H54 (cell line): ENCODE results near the gene DCC.

Source experiments
- DNase-seq: peaks from one replicate; pipeline ENCODE4 v3.0.0; 2011; ENCODE audit warnings: low spot score, mixed read lengths; ENCODE audit not compliant: insufficient read length
- FAIRE-seq: peaks from 3 replicates; lab custom pipeline; 2011; peaks lifted over from hg19 to GRCh38; lab: Jason Lieb, UNC
- POLR2A ChIP-seq: IDR thresholded peaks from 2 replicates; pipeline ENCODE4 v1.6.1; 2011; ENCODE audit warnings: low read depth, mild to moderate bottlenecking, low read length

DCC gene, protein sequence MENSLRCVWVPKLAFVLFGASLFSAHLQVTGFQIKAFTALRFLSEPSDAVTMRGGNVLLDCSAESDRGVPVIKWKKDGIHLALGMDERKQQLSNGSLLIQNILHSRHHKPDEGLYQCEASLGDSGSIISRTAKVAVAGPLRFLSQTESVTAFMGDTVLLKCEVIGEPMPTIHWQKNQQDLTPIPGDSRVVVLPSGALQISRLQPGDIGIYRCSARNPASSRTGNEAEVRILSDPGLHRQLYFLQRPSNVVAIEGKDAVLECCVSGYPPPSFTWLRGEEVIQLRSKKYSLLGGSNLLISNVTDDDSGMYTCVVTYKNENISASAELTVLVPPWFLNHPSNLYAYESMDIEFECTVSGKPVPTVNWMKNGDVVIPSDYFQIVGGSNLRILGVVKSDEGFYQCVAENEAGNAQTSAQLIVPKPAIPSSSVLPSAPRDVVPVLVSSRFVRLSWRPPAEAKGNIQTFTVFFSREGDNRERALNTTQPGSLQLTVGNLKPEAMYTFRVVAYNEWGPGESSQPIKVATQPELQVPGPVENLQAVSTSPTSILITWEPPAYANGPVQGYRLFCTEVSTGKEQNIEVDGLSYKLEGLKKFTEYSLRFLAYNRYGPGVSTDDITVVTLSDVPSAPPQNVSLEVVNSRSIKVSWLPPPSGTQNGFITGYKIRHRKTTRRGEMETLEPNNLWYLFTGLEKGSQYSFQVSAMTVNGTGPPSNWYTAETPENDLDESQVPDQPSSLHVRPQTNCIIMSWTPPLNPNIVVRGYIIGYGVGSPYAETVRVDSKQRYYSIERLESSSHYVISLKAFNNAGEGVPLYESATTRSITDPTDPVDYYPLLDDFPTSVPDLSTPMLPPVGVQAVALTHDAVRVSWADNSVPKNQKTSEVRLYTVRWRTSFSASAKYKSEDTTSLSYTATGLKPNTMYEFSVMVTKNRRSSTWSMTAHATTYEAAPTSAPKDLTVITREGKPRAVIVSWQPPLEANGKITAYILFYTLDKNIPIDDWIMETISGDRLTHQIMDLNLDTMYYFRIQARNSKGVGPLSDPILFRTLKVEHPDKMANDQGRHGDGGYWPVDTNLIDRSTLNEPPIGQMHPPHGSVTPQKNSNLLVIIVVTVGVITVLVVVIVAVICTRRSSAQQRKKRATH (N-terminal part only)

DNA sequence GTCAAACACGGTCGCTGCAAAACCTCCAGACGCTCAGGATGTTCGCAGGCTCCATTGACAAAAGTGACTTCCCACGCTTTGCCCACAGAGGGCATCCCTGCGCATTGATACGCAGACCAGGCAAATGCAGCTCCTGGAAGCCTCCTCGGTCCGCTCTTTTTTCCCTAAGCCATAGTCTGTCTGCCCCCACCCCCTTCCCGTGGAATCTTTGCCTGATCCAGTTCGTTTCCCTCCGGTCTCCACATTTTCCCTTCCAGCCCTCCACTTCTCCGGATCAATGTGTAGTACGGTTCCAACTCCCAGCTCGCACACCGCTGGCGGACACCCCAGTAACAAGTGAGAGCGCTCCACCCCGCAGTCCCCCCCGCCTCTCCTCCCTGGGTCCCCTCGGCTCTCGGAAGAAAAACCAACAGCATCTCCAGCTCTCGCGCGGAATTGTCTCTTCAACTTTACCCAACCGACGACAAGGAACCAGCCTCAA lies at the start of gene DCC:
DCC (plus strand) TSS at position 307 of the 481 bp plus-strand sequence. CDS start 591 bp downstream, outside the sequence.
- TF ChIP-seq POLR2A, result no peak
- DNase-seq, result no peak
- FAIRE-seq, result no peak

DNA sequence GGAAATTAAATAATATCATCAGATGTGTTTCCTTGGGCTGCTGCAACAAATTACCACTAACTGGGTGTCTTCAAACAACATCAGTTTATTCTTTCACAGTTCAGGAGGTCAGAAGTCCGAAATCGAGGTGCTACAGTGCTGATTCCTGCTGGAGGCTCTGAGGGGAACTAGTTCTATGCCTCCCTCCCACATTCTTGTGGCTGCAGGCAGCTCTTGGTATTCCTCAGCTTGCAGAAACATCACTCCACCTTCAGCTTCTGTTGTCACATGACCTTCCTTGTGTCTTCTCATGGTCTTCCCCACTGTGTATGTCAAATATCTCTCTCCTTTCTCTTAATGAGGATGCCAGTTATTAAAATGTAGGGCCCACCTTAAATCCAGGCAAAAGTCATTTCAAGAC lies 29.3 kb upstream of the DCC start:
- TF ChIP-seq POLR2A, result no peak
- FAIRE-seq (no peak), DNase-seq (no peak)

DNA sequence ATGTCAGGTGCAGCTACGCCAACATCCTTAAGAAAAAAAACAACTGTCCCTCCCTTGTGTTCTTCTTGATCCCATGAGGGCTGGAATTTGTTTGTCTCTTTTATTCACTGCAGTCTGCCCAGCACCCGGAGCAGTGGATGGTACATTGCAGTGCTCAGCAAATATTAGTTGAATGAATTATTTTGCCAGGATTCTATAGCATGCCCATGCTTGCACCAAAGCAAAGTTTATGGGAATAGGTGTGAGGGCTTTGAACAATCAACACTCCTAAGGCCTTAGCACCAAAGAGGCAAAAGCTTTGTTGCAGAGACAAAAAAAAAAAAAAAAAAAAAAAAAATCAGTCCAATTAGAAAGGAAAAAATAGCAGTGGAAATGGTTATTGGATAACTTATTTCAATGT lies 28.7 kb upstream of the DCC start:
- TF ChIP-seq POLR2A, result no peak
- no peak for FAIRE-seq
- no peak for DNase-seq

DNA sequence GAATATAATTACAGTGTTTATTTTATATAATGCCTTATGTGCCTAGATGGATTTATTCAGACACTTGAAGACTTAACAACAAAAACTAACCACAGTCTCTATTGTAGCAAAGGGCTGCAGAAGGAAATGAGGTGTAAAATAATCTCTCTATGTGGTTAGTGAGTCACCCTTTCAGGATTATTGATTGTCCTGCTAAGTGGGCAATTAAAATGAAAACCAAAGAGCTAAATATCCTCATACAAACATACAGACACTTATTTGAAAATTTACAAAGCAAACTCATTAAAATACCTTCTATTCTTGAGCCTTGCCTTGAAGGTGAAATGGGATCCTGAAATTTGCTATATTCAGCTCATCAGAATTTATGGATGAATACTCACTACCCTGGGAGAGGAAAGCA lies 27.7 kb upstream of the DCC start:
- no peak for FAIRE-seq
- DNase-seq, result no peak
- no peak for TF ChIP-seq POLR2A

DNA sequence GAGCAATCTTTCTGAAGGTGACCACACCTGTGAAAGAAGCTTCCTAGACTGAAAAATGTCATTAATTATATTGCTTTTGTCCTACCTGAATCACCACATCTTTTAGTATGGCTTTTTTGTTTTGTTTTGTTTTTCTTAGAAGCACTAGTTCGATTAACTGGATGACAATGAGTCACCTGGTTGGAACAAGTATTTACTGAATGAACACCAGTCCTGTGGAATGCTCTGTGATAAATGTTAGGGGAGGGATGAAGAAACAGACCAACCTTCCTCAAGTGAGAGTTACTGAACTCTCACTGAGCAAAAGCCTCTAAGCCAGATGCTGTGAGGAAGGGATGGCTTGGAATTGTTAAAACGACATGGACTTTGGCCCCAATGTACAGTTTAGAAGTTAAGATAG lies 26.8 kb upstream of the DCC start:
- FAIRE-seq (no peak), DNase-seq (no peak)
- TF ChIP-seq POLR2A, result no peak

DNA sequence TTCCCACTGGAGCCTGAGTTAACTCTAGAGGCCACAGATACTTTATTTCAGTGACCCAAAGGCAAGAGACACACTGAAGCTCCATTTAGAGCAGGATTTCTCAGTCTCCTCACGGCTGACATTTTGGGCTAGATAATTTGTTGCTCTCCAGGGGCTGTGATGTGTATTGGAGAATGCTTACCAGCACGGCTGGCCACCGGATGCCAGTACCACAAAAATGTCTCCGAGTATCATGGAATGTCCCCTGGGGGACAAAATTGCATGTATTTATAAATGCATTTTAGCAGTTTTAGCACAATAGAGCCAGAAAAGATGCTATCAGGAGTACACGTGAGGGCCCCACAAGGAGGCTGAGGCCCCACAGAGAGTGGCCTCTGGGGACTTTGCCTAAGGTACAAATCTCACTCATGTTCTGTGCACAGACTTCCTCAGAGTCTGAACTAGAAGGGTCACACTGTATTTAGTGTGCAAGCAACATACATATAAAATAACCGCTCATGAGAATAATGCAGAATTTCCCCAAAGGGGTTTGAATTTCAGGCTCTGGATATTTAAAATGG lies 20.5 kb upstream of the DCC start:
- no peak for TF ChIP-seq POLR2A
- FAIRE-seq (no peak), DNase-seq (no peak)

DNA sequence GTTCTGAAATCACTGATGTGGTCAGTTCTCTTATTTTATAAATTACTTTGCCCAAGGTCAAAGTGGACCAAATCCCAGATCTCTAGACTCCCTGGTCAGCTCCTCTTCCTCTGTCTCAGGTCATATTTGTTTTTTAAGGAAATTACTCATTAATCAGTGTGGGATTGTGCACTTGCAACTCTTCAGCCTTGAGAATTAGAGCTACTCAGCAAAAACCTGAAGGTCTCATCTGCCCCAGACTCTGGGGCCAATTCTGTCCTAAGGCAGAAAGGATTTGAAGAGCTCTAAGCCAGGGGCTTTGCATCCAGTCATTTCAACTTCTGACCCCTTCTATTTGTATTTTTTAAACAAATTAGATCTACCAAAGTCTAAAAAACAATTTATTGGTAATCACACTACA lies 17.7 kb upstream of the DCC start:
- FAIRE-seq, result no peak
- DNase-seq, result no peak
- no peak for TF ChIP-seq POLR2A

DNA sequence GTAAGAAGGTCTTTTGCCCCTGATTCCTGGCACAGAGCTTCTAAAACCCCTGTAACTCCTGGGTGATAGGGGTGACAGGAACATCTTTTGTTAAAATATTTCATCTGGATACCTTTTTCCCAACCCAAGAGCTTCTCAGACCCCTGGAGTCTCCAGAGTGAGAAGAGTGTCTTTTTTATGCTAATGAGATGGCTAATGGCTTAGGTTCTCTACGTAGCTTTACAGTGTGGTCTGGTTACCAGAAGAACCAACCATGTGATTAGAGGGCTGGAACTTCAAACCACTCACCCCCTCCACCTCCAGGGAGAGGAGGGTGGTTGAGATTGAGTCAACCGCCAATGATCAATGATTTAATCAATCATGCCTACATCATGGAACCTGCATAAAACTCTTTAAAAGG lies 16.2 kb upstream of the DCC start:
- FAIRE-seq (no peak), DNase-seq (no peak)

DNA sequence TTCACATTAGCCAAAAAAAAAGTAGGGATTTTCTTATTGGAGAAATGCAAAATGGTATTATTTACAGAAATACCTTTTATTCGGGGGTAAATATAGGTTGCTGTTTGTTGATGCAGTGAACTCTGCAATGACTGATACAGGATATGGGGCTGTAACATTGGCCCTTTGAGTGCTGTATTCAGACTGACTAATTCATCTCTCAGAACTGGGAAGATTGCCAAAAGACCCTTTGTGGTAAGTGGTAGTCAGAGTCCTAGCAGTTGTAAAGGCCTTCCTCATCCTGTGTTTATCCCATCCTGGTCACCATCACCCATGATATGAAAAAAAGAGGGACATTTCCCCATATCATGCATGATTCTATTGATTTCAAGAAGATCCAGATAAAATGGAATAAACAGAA lies 14.0 kb upstream of the DCC start:
- DNase-seq, result no peak
- FAIRE-seq, result no peak
- no peak for TF ChIP-seq POLR2A

More for the DNA sequence above, 16.2 kb upstream of the DCC start:
- TF ChIP-seq POLR2A, result no peak

DNA sequence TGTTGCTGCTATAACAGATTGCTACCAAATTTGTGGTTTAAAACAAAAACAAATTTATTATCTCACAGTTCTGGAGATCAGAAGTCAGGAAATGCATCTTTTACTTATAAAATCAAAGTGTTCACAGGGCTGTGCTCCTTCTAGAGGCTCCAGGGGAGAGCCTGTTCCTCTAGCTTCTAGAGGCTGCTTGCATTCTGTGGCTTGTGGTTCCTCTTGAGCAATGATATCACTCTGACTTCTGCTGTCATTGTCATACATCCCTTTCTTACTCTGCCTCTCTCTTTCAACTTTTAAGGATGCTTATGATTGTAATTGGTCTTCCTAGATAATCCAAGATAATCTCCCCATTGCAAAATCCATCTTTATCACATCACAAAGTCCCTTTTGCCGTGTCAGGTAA lies 6.1 kb upstream of the DCC start:
- DNase-seq (no peak), FAIRE-seq (no peak)
- TF ChIP-seq POLR2A, result no peak

DNA sequence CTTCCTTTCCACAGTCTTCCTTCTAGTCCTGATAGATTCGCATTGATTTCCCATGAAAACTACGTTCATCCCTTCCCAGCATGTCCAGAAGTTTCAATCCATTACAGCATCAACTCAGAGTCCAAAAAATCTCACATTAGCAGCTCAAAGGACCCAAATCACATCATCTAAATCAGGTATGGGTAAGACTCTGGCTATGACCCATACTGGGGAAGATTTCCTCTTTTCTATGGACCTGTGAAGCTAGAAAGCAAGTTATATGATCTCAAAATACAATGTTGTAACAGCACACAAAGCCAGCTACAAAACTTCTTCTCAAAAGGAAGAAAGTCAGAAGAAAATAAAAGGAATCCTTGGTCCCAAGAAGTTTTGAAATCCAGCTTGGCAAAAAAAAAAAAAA lies 5.7 kb upstream of the DCC start:
- FAIRE-seq (no peak), DNase-seq (no peak)
- no peak for TF ChIP-seq POLR2A

DNA sequence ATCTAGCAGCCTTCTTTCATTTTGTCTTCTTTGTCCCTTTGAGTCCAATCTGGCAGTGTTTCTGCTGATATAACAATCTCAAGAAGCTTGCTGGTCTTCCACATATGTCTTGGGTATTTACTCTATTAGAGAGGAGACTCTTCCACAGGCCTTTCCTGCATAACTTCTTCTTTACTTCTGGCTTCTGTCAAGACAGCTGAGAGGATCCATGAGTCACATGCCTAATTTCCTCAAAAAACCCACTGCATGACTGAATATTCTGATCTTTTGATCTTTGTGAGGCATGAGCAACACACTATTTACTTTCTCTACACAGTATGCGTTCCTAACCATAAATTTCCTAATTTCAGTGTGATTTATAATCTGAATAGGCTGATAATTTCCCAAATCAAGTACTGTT lies 5.1 kb upstream of the DCC start:
- no peak for TF ChIP-seq POLR2A
- FAIRE-seq (no peak), DNase-seq (no peak)

DNA sequence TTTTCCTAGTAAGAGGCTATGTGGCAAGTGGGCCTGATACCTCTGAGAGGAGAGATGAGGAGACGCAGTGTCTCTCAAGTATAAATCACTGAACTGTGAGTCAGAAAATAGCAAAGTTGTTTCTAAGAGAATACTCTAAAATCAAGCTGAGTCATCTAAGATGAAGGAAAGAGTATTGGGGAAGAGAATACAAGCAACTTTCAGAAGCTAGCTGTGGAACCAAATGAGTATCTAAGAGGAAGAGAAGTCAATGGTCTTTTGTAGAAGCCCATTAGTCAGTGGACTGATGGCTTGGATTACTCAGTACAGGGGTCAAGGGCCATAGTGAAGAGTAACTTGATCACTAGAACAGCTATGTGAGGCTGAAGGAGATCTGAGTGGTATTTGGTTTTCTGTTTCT lies 2.7 kb upstream of the DCC start:
- TF ChIP-seq POLR2A, result no peak
- FAIRE-seq, result no peak
- no peak for DNase-seq

DNA sequence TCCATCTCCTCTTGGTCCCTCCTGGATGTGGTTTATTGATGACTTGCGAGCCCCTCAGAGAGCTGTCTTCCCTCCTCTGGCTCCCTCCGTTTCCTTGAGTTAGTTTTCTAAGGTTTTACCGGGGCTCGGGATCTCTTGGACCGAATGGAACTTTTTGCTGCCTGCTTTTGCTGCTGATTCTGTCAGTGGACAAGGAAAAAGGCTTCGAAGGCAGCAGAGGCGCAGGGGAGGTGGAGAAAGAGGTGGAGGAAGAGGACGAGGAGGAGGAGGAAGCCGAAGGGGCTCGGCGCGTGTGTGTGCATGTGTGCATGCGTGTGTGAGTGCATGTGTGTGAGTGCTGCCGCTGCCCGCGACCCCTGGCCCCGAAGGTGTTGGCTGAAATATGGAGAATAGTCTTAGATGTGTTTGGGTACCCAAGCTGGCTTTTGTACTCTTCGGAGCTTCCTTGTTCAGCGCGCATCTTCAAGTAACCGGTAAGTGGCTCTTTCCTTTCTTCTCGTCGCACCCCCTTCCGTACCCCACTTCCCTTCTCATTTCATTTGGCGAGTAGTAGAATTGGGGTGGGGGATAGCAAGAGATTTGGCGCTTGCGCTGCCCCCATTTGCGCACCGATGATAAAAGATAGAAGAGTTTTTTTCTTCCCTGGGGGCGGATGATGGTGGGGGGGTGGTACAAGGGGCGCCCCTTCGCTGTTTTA lies 557 bp downstream of the DCC start:
- FAIRE-seq (no peak), DNase-seq (no peak)
- no peak for TF ChIP-seq POLR2A
